ACC112 (cell line): ENCODE results near the gene LIMA1.
"Not testable (repeated sequence)": the region's sequence is repeated elsewhere in the genome, so short reads cannot be mapped to it uniquely, and the experiment has no call there.

Source experiments
- H2AFZ ChIP-seq: fragments of 200-600 bp; sonication (generic); one replicate; pipeline ENCODE4 v1.6.0; 2017; ENCODE audit warnings: antibody characterized with exemption, low read length; ENCODE audit not compliant: unreplicated experiment
- H3K27ac ChIP-seq: fragments of 200-600 bp; sonication (generic); 2 replicates; pipeline ENCODE4 v1.5.1; 2014; ENCODE audit warnings: low read depth, mild to moderate bottlenecking, antibody characterized with exemption, low read length, moderate library complexity
- H3K27me3 ChIP-seq: fragments of 200-600 bp; sonication (generic); 2 replicates; pipeline ENCODE4 v1.6.1; 2014; ENCODE audit warnings: mild to moderate bottlenecking, antibody characterized with exemption, low read length, moderate library complexity, mixed read lengths; ENCODE audit not compliant: insufficient read depth
- H3K36me3 ChIP-seq: fragments of 200-600 bp; sonication (generic); 2 replicates; pipeline ENCODE4 v1.6.1; 2016; ENCODE audit warnings: mild to moderate bottlenecking, antibody characterized with exemption, low read length, moderate library complexity, mixed read lengths; ENCODE audit not compliant: insufficient read depth
- H3K4me1 ChIP-seq: fragments of 200-600 bp; sonication (generic); one replicate; pipeline ENCODE4 v1.6.1; 2016; ENCODE audit warnings: low read length, mixed read lengths; ENCODE audit not compliant: insufficient read depth, unreplicated experiment, control insufficient read depth
- H3K4me3 ChIP-seq: fragments of 200-600 bp; sonication (generic); 2 replicates; pipeline ENCODE4 v1.5.1; 2014; ENCODE audit warnings: mild to moderate bottlenecking, low read depth, low read length
- H3K79me2 ChIP-seq: fragments of 200-600 bp; sonication (generic); one replicate; pipeline ENCODE4 v1.6.0; 2016; ENCODE audit warnings: low read length; ENCODE audit not compliant: control insufficient read depth, unreplicated experiment, insufficient read depth

LIMA1 gene

GRCh38 chr12:50283229-50283923 is at the start of gene LIMA1:
TSS of gene LIMA1 (minus strand) at chr12:50283520. CDS start at chr12:50248751, 34,769 bp downstream.
- Histone ChIP-seq H3K36me3 (no peaks in the 10 kb centered on the region), H2AFZ (peak within 1 kb of the TSS; percentile 95), H3K79me2 (peaks cover 14% of the 10 kb centered on the region), H3K27ac (peak within 1 kb of the TSS; percentile 16; the same call in 1 of the 2 replicates), H3K4me1 (peaks cover 13% of the 10 kb centered on the region), H3K4me3 (peak within 1 kb of the TSS; percentile 86), H3K27me3 (no peaks in the 10 kb centered on the region)

GRCh38 chr12:50331745-50332144 is 48.4 kb upstream of the LIMA1 start:
- H2AFZ ChIP-seq = no peak overlapping the region
- H3K4me1 ChIP-seq = peaks cover 21% of the 10 kb centered on the region
- no peak overlapping the region for H3K27ac ChIP-seq
- no peaks in the 10 kb centered on the region for H3K36me3 ChIP-seq
- H3K27me3 ChIP-seq = no peaks in the 10 kb centered on the region
- H3K79me2 ChIP-seq = peaks cover 3% of the 10 kb centered on the region
- H3K4me3 ChIP-seq = no peak overlapping the region

- not testable (repeated sequence) for H3K36me3 ChIP-seq, H2AFZ ChIP-seq, H3K4me3 ChIP-seq, H3K27me3 ChIP-seq, H3K27ac ChIP-seq, H3K79me2 ChIP-seq
- H3K4me1 ChIP-seq = peaks cover 34% of the 10 kb centered on the region
Measured at GRCh38 chr12:50328664-50329063, 45.3 kb upstream of the LIMA1 start.

GRCh38 chr12:50326590-50327284 is 43.4 kb upstream of the LIMA1 start:
- Histone ChIP-seq H3K36me3 (no peaks in the 10 kb centered on the region), H3K79me2 (peaks cover under 1% of the 10 kb centered on the region), H3K27me3 (no peaks in the 10 kb centered on the region), H3K27ac (no peak overlapping the region), H2AFZ (no peak overlapping the region), H3K4me1 (peaks cover 30% of the 10 kb centered on the region), H3K4me3 (peak overlapping the region; percentile 29; the same call in 1 of the 2 replicates)

GRCh38 chr12:50325890-50326391 is 42.6 kb upstream of the LIMA1 start:
- H3K27ac ChIP-seq = no peak overlapping the region
- no peaks in the 10 kb centered on the region for H3K79me2 ChIP-seq
- no peak overlapping the region for H3K4me3 ChIP-seq
- no peaks in the 10 kb centered on the region for H3K36me3 ChIP-seq
- H3K4me1 ChIP-seq = peaks cover 23% of the 10 kb centered on the region
- no peaks in the 10 kb centered on the region for H3K27me3 ChIP-seq
- no peak overlapping the region for H2AFZ ChIP-seq

- H3K79me2 ChIP-seq, H3K4me3 ChIP-seq, H2AFZ ChIP-seq, H3K36me3 ChIP-seq, H3K27me3 ChIP-seq, H3K27ac ChIP-seq: not testable (repeated sequence)
- peaks cover 23% of the 10 kb centered on the region for H3K4me1 ChIP-seq
Measured at GRCh38 chr12:50324770-50325169, 41.5 kb upstream of the LIMA1 start.

GRCh38 chr12:50324077-50324476 is 40.8 kb upstream of the LIMA1 start:
- H3K27ac ChIP-seq, H3K27me3 ChIP-seq, H3K79me2 ChIP-seq, H2AFZ ChIP-seq, H3K4me3 ChIP-seq, H3K36me3 ChIP-seq: not testable (repeated sequence)
- peaks cover 23% of the 10 kb centered on the region for H3K4me1 ChIP-seq

GRCh38 chr12:50322206-50322605 is 38.9 kb upstream of the LIMA1 start:
- Histone ChIP-seq H3K4me1 (peaks cover 17% of the 10 kb centered on the region), H3K36me3 (no peaks in the 10 kb centered on the region), H3K79me2 (no peaks in the 10 kb centered on the region), H3K4me3 (no peak overlapping the region), H3K27me3 (no peaks in the 10 kb centered on the region), H3K27ac (no peak overlapping the region), H2AFZ (no peak overlapping the region)

- Histone ChIP-seq H3K36me3 (no peaks in the 10 kb centered on the region), H3K27me3 (no peaks in the 10 kb centered on the region), H2AFZ (no peak overlapping the region), H3K4me1 (peaks cover 12% of the 10 kb centered on the region), H3K79me2 (no peaks in the 10 kb centered on the region), H3K4me3 (no peak overlapping the region), H3K27ac (no peak overlapping the region)
Measured at GRCh38 chr12:50317203-50317602, 33.9 kb upstream of the LIMA1 start.

- Histone ChIP-seq H3K27me3 (no peaks in the 10 kb centered on the region), H3K79me2 (no peaks in the 10 kb centered on the region), H2AFZ (no peak overlapping the region), H3K4me3 (no peak overlapping the region), H3K4me1 (peaks cover 19% of the 10 kb centered on the region), H3K27ac (no peak overlapping the region), H3K36me3 (no peaks in the 10 kb centered on the region)
Measured at GRCh38 chr12:50315803-50316202, 32.5 kb upstream of the LIMA1 start.
